Bronchial epithelial cell (primary cell): ENCODE results near the gene KCNK7. TPM values are rescaled to one million over a fixed set of nuclear protein-coding genes. Genes with fewer than 3 reads are reported as not detected.

Experiments
- DNase-seq: peaks from one replicate; pipeline ENCODE4 v3.0.0-alpha.2; 2010; ENCODE audit warnings: low read depth
- FAIRE-seq: peaks from 2 replicates; lab custom pipeline; 2011; peaks lifted over from hg19 to GRCh38; lab: Jason Lieb, UNC
- H3K27me3 ChIP-seq: 2 replicates; pipeline ENCODE4 v1.5.1; 2011; ENCODE audit warnings: low read length; ENCODE audit not compliant: control insufficient read depth, insufficient read depth
- H3K36me3 ChIP-seq: 2 replicates; pipeline ENCODE4 v1.5.1; 2011; ENCODE audit warnings: low read length; ENCODE audit not compliant: control insufficient read depth, insufficient read depth
- H3K4me3 ChIP-seq: 2 replicates; pipeline ENCODE4 v1.5.1; 2011; ENCODE audit warnings: mild to moderate bottlenecking, low read depth, low read length, control low read depth
- total RNA-seq: library from RNA; depleted of rRNA; stranded (reverse); fragments of >200 nt; gene quantifications from 2 replicates; pipeline ENCODE4 v1.2.1, GENCODE V29; 2014
- TF ChIP-seq, protein P1 (sequence below): IDR thresholded peaks from 2 replicates; pipeline ENCODE4 v1.5.1; 2011; ENCODE audit warnings: mild to moderate bottlenecking, moderate library complexity, low read length, control low read depth, inconsistent platforms; ENCODE audit not compliant: insufficient read depth, severe bottlenecking

The KCNK7 gene
- total RNA-seq, 1 donor from 2014 or later, result 0.79 TPM

DNA sequence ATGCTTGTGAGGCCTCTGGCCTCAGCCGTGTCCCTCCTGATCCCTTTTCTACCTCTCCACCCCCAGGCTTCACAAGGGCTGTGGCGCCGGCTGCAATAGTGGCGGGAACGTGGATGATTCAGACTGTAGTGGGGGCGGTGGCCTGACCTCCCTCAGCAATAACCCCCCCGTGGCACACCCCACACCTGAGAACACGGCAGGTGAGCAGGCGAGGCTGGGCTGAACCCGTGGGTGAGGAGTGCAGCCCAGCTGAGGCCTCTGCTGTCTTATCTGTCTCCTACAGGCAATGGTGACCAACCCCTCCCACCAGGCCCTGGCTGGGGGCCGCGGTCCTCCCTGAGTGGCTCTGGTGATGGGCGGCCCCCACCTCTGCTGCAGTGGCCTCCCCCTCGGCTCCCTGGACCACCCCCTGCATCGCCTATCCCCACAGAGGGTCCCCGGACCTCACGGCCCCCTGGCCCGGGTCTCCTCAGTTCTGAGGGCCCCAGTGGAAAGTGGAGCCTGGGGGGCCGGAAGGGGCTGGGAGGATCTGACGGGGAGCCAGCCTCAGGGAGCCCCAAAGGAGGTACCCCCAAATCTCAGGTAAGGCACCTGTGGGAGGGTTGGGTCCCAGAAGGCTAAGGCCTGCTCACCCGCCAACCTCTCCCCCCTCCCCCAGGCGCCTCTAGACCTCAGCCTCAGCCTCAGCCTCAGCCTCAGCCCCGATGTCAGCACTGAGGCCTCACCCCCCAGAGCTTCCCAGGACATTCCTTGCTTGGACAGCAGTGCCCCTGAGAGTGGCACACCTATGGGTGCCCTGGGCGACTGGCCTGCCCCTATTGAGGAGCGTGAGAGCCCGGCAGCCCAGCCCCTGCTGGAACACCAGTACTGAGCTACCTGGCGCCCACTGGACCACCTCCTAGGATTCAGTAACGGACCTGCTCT lies 40.8 kb upstream of the KCNK7 start:
- DNase-seq (no peak), FAIRE-seq (no peak)
- H3K4me3 ChIP-seq, result no peak overlapping the region
- peaks cover 30% of the 10 kb centered on the region for H3K36me3 ChIP-seq
- H3K27me3 ChIP-seq, result no peaks in the 10 kb centered on the region
- TF ChIP-seq, protein P1, sequence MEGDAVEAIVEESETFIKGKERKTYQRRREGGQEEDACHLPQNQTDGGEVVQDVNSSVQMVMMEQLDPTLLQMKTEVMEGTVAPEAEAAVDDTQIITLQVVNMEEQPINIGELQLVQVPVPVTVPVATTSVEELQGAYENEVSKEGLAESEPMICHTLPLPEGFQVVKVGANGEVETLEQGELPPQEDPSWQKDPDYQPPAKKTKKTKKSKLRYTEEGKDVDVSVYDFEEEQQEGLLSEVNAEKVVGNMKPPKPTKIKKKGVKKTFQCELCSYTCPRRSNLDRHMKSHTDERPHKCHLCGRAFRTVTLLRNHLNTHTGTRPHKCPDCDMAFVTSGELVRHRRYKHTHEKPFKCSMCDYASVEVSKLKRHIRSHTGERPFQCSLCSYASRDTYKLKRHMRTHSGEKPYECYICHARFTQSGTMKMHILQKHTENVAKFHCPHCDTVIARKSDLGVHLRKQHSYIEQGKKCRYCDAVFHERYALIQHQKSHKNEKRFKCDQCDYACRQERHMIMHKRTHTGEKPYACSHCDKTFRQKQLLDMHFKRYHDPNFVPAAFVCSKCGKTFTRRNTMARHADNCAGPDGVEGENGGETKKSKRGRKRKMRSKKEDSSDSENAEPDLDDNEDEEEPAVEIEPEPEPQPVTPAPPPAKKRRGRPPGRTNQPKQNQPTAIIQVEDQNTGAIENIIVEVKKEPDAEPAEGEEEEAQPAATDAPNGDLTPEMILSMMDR, result no peak

DNA sequence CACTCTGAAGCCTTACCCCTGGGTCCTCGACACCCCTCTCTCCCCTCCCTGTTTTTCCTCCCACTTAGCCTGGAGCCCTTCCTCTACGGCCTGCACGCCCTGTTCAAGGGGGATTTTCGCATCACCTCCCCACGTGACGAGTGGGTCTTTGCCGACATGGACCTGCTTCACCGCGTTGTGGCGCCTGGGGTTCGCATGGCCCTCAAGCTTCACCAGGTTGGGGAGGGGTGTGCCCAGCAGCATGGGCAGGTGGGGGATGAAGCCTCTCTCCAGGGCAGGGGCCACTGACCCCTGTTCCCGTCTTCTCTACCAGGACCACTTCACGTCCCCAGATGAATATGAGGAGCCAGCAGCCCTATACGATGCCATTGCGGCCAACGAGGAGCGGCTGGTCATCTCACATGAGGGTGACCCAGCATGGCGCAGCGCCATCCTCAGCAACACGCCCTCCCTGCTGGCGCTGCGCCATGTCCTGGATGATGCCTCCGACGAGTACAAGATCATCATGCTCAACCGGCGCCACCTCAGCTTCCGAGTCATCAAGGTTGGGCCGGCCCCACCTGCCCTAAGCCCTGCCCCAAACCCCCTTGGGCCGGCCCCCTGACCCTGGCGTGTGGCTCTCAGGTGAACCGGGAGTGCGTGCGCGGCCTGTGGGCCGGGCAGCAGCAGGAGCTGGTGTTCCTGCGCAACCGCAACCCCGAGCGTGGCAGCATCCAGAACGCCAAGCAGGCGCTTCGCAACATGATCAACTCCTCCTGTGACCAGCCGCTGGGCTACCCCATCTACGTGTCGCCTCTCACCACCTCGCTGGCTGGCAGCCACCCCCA lies 39.5 kb upstream of the KCNK7 start:
- no peak overlapping the region for H3K4me3 ChIP-seq
- no peaks in the 10 kb centered on the region for H3K27me3 ChIP-seq
- no peak for FAIRE-seq
- H3K36me3 ChIP-seq, result peaks cover 41% of the 10 kb centered on the region
- TF ChIP-seq, protein P1, result no peak
- DNase-seq, result no peak

DNA sequence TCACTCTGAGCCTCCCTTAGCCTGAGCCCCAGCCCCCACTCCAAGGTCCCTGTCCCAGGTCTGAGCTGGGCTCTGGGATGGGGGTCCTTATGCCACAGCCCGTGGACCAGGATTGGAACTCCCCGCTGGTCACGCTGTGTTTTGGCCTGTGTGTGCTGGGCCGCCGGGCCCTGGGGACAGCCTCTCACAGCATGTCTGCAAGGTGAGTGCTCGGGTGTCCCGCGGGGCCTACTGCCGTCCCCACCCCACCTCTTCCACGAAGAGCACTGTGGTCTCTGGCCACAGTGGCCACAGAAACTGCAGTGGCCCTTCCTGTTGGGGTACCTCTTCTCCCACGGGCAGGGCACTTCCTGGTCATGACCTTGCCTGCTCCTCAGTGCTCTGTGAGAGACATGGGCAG lies 38.8 kb upstream of the KCNK7 start:
- peaks cover 46% of the 10 kb centered on the region for H3K36me3 ChIP-seq
- FAIRE-seq, result no peak
- no peak overlapping the region for H3K4me3 ChIP-seq
- TF ChIP-seq, protein P1, result no peak
- H3K27me3 ChIP-seq, result no peaks in the 10 kb centered on the region
- no peak for DNase-seq

DNA sequence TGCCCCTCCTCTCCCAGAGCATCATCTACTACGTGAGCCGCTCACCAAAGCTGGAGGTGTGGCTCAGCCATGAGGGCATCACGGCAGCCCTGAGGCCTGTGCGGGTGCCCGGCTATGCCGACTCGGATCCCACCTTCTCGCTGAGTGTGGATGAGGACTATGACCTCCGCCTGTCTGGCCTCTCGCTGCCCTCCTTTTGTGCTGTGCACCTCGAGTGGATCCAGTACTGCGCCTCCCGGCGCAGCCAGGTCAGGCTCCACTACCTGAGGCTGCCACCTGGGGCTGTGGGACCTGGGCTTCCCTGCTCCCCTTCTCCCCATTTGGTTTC lies 38.5 kb upstream of the KCNK7 start:
- no peak overlapping the region for H3K4me3 ChIP-seq
- TF ChIP-seq, protein P1, result no peak
- no peak for FAIRE-seq
- no peaks in the 10 kb centered on the region for H3K27me3 ChIP-seq
- DNase-seq, result no peak
- H3K36me3 ChIP-seq, result peaks cover 48% of the 10 kb centered on the region

DNA sequence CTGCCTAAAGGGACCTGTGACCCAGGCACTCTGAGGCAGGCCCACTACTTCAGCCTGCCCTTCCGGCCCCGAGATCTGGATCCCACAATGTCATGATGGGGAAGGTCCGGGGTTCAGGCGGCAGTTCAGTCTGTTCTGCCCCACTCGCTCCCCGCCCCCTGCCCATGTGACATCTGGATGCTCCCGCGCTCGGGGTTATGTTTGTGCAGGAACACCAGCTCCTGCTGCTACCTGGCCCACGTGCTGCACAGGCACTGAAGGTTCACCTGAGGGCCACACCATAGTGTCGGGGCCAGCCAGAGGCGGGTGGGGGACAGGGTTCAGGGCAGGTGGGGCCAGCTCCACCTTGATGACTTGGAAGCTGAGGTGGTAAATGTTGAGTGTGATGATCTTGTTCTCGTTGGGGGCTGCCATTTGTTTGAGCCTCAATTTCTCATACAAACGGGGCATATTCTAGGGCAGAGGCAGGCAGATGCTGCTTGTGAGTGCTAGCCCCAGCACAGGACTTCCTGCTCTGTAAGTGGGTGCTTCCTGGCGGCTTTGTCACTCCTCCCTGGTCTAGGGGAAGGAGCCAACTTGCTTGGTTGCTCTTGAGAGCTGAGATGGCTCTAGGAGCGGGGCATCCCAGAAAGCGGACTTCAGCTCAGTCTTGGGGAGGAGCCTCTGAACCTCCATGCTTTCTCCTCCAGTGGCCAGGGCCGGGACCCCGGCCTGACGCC lies 37.9 kb upstream of the KCNK7 start:
- TF ChIP-seq, protein P1, result no peak
- H3K4me3 ChIP-seq, result no peak overlapping the region
- no peak for DNase-seq

More for the DNA sequence above, 37.9 kb upstream of the KCNK7 start:
- no peaks in the 10 kb centered on the region for H3K27me3 ChIP-seq
- H3K36me3 ChIP-seq, result peaks cover 53% of the 10 kb centered on the region
- FAIRE-seq, result no peak
